Spleen (tissue), 11 donors: ENCODE measurements around the gene DAAM2. TPM values are rescaled to one million over a fixed set of nuclear protein-coding genes. Genes with fewer than 3 reads are reported as not detected.

ENCODE experiments used
- DNase-seq: peaks from one replicate; pipeline ENCODE4 v3.0.0-alpha.2; 2020
- H3K27ac ChIP-seq, 8 donors: fragments of 200-600 bp; sonication (generic) in 7 of 8; 1 replicate in 4 of 8; 2 replicates in 4 of 8; pipeline versions ENCODE4 v1.5.0 to v1.8.0; 2016 to 2021; ENCODE audit warnings: inconsistent platforms in 4 of 8, mild to moderate bottlenecking in 4 of 8, moderate library complexity in 1 of 8
- H3K27me3 ChIP-seq, 7 donors: fragments of 200-600 bp; sonication (generic) in 6 of 7; replicated peaks in 1 of 7; 1 replicate in 4 of 7; 2 replicates in 3 of 7; pipeline versions ENCODE4 v1.5.0 to v1.8.0; 2016 to 2021; ENCODE audit warnings: inconsistent platforms in 3 of 7, mild to moderate bottlenecking in 1 of 7
- H3K36me3 ChIP-seq, 6 donors: fragments of 200-600 bp; sonication (generic) in 5 of 6; 1 replicate in 4 of 6; 2 replicates in 2 of 6; pipeline versions ENCODE4 v1.5.0 to v1.8.0; 2016 to 2021; ENCODE audit warnings: inconsistent platforms in 2 of 6
- H3K4me1 ChIP-seq, 6 donors: fragments of 200-600 bp; sonication (generic) in 5 of 6; 1 replicate in 3 of 6; 2 replicates in 3 of 6; pipeline versions ENCODE4 v1.5.0 to v1.8.0; 2016 to 2021; ENCODE audit warnings: inconsistent platforms in 3 of 6
- H3K4me3 ChIP-seq, 8 donors: fragments of 200-600 bp; sonication (generic) in 7 of 8; 1 replicate in 4 of 8; 2 replicates in 4 of 8; pipeline versions ENCODE4 v1.5.0 to v1.8.0; 2016 to 2021; ENCODE audit warnings: inconsistent platforms in 4 of 8, mild to moderate bottlenecking in 4 of 8, moderate library complexity in 2 of 8
- H3K9me3 ChIP-seq, 8 donors: fragments of 200-600 bp; sonication (generic) in 7 of 8; 1 replicate in 4 of 8; 2 replicates in 4 of 8; pipeline versions ENCODE4 v1.5.0 to v1.8.0; 2016 to 2021; ENCODE audit warnings: inconsistent platforms in 4 of 8
- CTCF ChIP-seq, 11 experiments: fragments of 200-600 bp in 7 of 11; fragments of 450-650 bp in 4 of 11; sonication (generic) in 4 of 11; IDR thresholded peaks in 8 of 11; conservative IDR thresholded peaks in 3 of 11; 1 replicate in 7 of 11; 2 replicates in 4 of 11; pipeline versions ENCODE4 v1.4.0 to v1.8.0; 2016 to 2021; ENCODE audit warnings: antibody characterized with exemption in 11 of 11, inconsistent platforms in 4 of 11, mild to moderate bottlenecking in 1 of 11
- POLR2A ChIP-seq, 3 donors: fragments of 450-650 bp; IDR thresholded peaks; one replicate each; pipeline ENCODE4 v1.5.1; 2017; ENCODE audit warnings: antibody characterized with exemption in 3 of 3, mild to moderate bottlenecking in 1 of 3
- POLR2AphosphoS5 ChIP-seq, 3 donors: sonication (generic); formaldehyde crosslinking; IDR thresholded peaks; one replicate each; pipeline ENCODE4 v1.5.1; 2017; ENCODE audit warnings: antibody characterized with exemption in 3 of 3
- WGBS, 5 donors: extraction: QIAGEN DNeasy Blood & Tissue Kit in 3 of 5; methylation state at CpG; one replicate each; pipeline versions ENCODE4 v1.1.5 to v1.1.7; 2013 to 2018; 5-methylcytosine and 5-hydroxymethylcytosine counted together
- intact Hi-C: fragments of 100-400 bp; cut with DNase I; formaldehyde crosslinking; loops from one replicate; pipeline ENCODE4 v1.15.0; 2023; ENCODE audit warnings: low total_unique reads
- polyA plus RNA-seq, 3 donors: library from polyadenylated mRNA; stranded (reverse); fragments of 200-250 nt; gene quantifications; one replicate each; pipeline ENCODE4 v1.2.1, GENCODE V29; 2013
- total RNA-seq, 7 donors: library from RNA; depleted of rRNA in 3 of 7; stranded (reverse); fragments of >200 nt in 3 of 7; fragmentation: NEBNext Ultra II Directional in 4 of 7; extraction: Animal tissue kit (Norgen Biotek cat#: 25700) in 4 of 7; gene quantifications; one replicate each; pipeline versions ENCODE4 v1.1.0 to v1.2.1, GENCODE V29; 2016 to 2021
- donor health status: healthy with polysubstance abuse.
- donor health status: DM: no; HTN: no; CAD: no; lungs with moderate emphysema.
- donor health status: DM: no; HTN: no; CAD: no.
- donor health status: Bipolar disorder and iron deficiency.
- donor health status: healthy.
- donor health status: DM: no; HTN: no; CAD: no.
- donor health status: DM: yes; HTN: yes; CAD: no.

The DAAM2 gene
- total and polyA plus RNA-seq, 10 donors = 6.0 to 115 (median 73.8) TPM

- intact Hi-C loops = no loop called here
- H3K9me3 ChIP-seq = no peaks in the 10 kb centered on the region
Observed at GRCh38 chr6:39851331-39851730, 59.2 kb downstream of the DAAM2 start.

GRCh38 chr6:39852324-39852723, 60.1 kb downstream of the DAAM2 start:
- H3K36me3 ChIP-seq = peaks cover 0 to 20% (median 3%) of the 10 kb centered on the region in 6 donors
- intact Hi-C loops = no loop called here
- 53 to 79% (median 72%) methylated on average over 3 to 9 of the region's 9 CpGs for WGBS, 5 donors
- peaks cover 0 to 25% (median 0%) of the 10 kb centered on the region in 7 donors for H3K27me3 ChIP-seq
- peaks cover 0 to 50% (median 13%) of the 10 kb centered on the region in 6 donors for H3K4me1 ChIP-seq
- no peak overlapping the region for H3K4me3 ChIP-seq
- DNase-seq = no peak
- TF ChIP-seq POLR2A (IDR thresholded peaks at IDR 0.05) = no peak
- TF ChIP-seq CTCF (IDR thresholded peaks at IDR 0.05 in 8 of 11, conservative IDR thresholded peaks at IDR 0.05 in 3 of 11) = no peak
- TF ChIP-seq POLR2AphosphoS5 (IDR thresholded peaks at IDR 0.05) = no peak
- H3K27ac ChIP-seq = peak overlapping the region in 7 of 8 donors; percentile 35 to 73 (median 65)
- H3K9me3 ChIP-seq = no peaks in the 10 kb centered on the region

More at GRCh38 chr6:39851331-39851730, 59.2 kb downstream of the DAAM2 start:
- Histone ChIP-seq H3K36me3 (peaks cover 0 to 10% (median 0%) of the 10 kb centered on the region in 6 donors), H3K27ac (peak overlapping the region in 7 of 8 donors; percentile 33 to 73 (median 65)), H3K27me3 (peaks cover 0 to 26% (median 0%) of the 10 kb centered on the region in 7 donors), H3K4me1 (peaks cover 0 to 60% (median 13%) of the 10 kb centered on the region in 6 donors), H3K4me3 (no peak overlapping the region)
- DNase-seq = no peak
- WGBS, 5 donors = 65 to 85% (median 71%) methylated on average over 4 of the region's 4 CpGs
- TF ChIP-seq POLR2AphosphoS5 (IDR thresholded peaks at IDR 0.05) = peak in 1 of 3 donors; percentile 30
- no peak for TF ChIP-seq POLR2A (IDR thresholded peaks at IDR 0.05)

- TF ChIP-seq CTCF (IDR thresholded peaks at IDR 0.05 in 8 of 11, conservative IDR thresholded peaks at IDR 0.05 in 3 of 11) (no peak), POLR2AphosphoS5 (IDR thresholded peaks at IDR 0.05) (no peak), POLR2A (IDR thresholded peaks at IDR 0.05) (no peak)
- H3K9me3 ChIP-seq = no peaks in the 10 kb centered on the region
- peaks cover 0 to 25% (median 0%) of the 10 kb centered on the region in 7 donors for H3K27me3 ChIP-seq
- H3K27ac ChIP-seq = peak overlapping the region in 6 of 8 donors; percentile 35 to 73 (median 66)
- peaks cover 0 to 38% (median 13%) of the 10 kb centered on the region in 6 donors for H3K4me1 ChIP-seq
- H3K36me3 ChIP-seq = peaks cover 0 to 33% (median 3%) of the 10 kb centered on the region in 6 donors
- intact Hi-C loops = no loop called here
- no peak for DNase-seq
- 90 to 98% (median 92%) methylated on average over 3 of the region's 3 CpGs for WGBS, 5 donors
- no peak overlapping the region for H3K4me3 ChIP-seq
Observed at GRCh38 chr6:39853604-39854003, 61.4 kb downstream of the DAAM2 start.

- no peak for TF ChIP-seq CTCF (IDR thresholded peaks at IDR 0.05 in 8 of 11, conservative IDR thresholded peaks at IDR 0.05 in 3 of 11)
- no peak for TF ChIP-seq POLR2AphosphoS5 (IDR thresholded peaks at IDR 0.05)
- TF ChIP-seq POLR2A (IDR thresholded peaks at IDR 0.05) = no peak
- Histone ChIP-seq H3K4me1 (peaks cover 0 to 25% (median 10%) of the 10 kb centered on the region in 6 donors), H3K36me3 (peaks cover 0 to 49% (median 3%) of the 10 kb centered on the region in 6 donors), H3K9me3 (no peaks in the 10 kb centered on the region), H3K27ac (peak overlapping the region in 4 of 8 donors; percentile 2 to 70 (median 4)), H3K27me3 (peaks cover 0 to 42% (median 0%) of the 10 kb centered on the region in 7 donors), H3K4me3 (no peak overlapping the region)
- intact Hi-C loops = no loop called here
- 74 to 87% (median 83%) methylated on average over 7 of the region's 7 CpGs for WGBS, 5 donors
- no peak for DNase-seq
Observed at GRCh38 chr6:39855356-39855995, 63.3 kb downstream of the DAAM2 start.
